Ammon's horn (tissue), 1 donor: Measurements from ENCODE around the gene MS4A3.
"Not testable (repeated sequence)": the region's sequence is repeated elsewhere in the genome, so short reads cannot be mapped to it uniquely, and the experiment has no call there.

Experiments
- DNase-seq: peaks from one replicate; pipeline ENCODE4 v3.0.0-alpha.2; 2016; ENCODE audit warnings: low spot score

MS4A3 gene

GRCh38 chr11:60095477-60096120 is 39.1 kb downstream of the MS4A3 start:
- no peak for DNase-seq

GRCh38 chr11:60097189-60097588 is 40.7 kb downstream of the MS4A3 start:
- DNase-seq, result no peak

GRCh38 chr11:60098508-60098907 is 42.0 kb downstream of the MS4A3 start:
- DNase-seq, result no peak

GRCh38 chr11:60100516-60100915 is 44.1 kb downstream of the MS4A3 start:
- DNase-seq, result no peak

GRCh38 chr11:60101368-60101767 is 44.9 kb downstream of the MS4A3 start:
- not testable (repeated sequence) for DNase-seq

GRCh38 chr11:60104471-60105115 is 48.1 kb downstream of the MS4A3 start:
- not testable (repeated sequence) for DNase-seq

GRCh38 chr11:60108631-60109030 is 52.2 kb downstream of the MS4A3 start:
- not testable (repeated sequence) for DNase-seq

- DNase-seq, result no peak
Observed at GRCh38 chr11:60111793-60112192, 55.3 kb downstream of the MS4A3 start.

GRCh38 chr11:60116996-60117790 is 60.7 kb downstream of the MS4A3 start:
- DNase-seq, result no peak

- DNase-seq, result no peak
Observed at GRCh38 chr11:60118338-60118737, 61.9 kb downstream of the MS4A3 start.

GRCh38 chr11:60119710-60120109 is 63.2 kb downstream of the MS4A3 start:
- no peak for DNase-seq
